GM19023 (cell line): Measurements from ENCODE around the gene COL5A3.
"Not testable (repeated sequence)": the region's sequence is repeated elsewhere in the genome, so short reads cannot be mapped to it uniquely, and the experiment has no call there.

Experiments
- ATAC-seq: cut with Tn5 transposase; IDR thresholded peaks from one replicate; pipeline ENCODE4 v1.9.1; 2021; ENCODE audit warnings: mild to moderate bottlenecking, moderate library complexity; ENCODE audit not compliant: unreplicated experiment

COL5A3 gene

GRCh38 chr19:9940778-9941177 lies 69.5 kb downstream of the COL5A3 start:
- ATAC-seq = no peak

- no peak for ATAC-seq
These were observed 70.9 kb downstream of the COL5A3 start for GRCh38 chr19:9939301-9939913.

GRCh38 chr19:9937001-9937411 lies 73.3 kb downstream of the COL5A3 start:
- ATAC-seq = no peak

GRCh38 chr19:9936326-9937000 lies 73.8 kb downstream of the COL5A3 start, which contains the start of gene OLFM2:
TSS of gene OLFM2 (minus strand) at chr19:9936515. CDS start at chr19:9936366, 149 bp downstream.
- no peak for ATAC-seq

GRCh38 chr19:9935506-9936325 lies 74.6 kb downstream of the COL5A3 start:
- ATAC-seq = no peak

- no peak for ATAC-seq
These were observed 76.0 kb downstream of the COL5A3 start for GRCh38 chr19:9934132-9934950.

- no peak for ATAC-seq
These were observed 77.5 kb downstream of the COL5A3 start for GRCh38 chr19:9932835-9933234.

- ATAC-seq = no peak
These were observed 78.7 kb downstream of the COL5A3 start for GRCh38 chr19:9931629-9932028.

GRCh38 chr19:9923440-9923839 lies 86.9 kb downstream of the COL5A3 start:
- no peak for ATAC-seq

GRCh38 chr19:9922782-9923379 lies 87.4 kb downstream of the COL5A3 start:
- not testable (repeated sequence) for ATAC-seq

- ATAC-seq = no peak
These were observed 93.0 kb downstream of the COL5A3 start for GRCh38 chr19:9917321-9917720.

GRCh38 chr19:9916719-9917118 lies 93.6 kb downstream of the COL5A3 start:
- no peak for ATAC-seq

GRCh38 chr19:9914315-9915207 lies 95.7 kb downstream of the COL5A3 start:
- no peak for ATAC-seq

GRCh38 chr19:9914001-9914314 lies 96.3 kb downstream of the COL5A3 start:
- ATAC-seq = no peak

- no peak for ATAC-seq
These were observed 96.9 kb downstream of the COL5A3 start for GRCh38 chr19:9913237-9914000.

GRCh38 chr19:9912551-9913236 lies 97.6 kb downstream of the COL5A3 start:
- ATAC-seq = no peak

GRCh38 chr19:9911524-9912185 lies 98.6 kb downstream of the COL5A3 start:
- ATAC-seq = no peak

- ATAC-seq = no peak
These were observed 99.7 kb downstream of the COL5A3 start for GRCh38 chr19:9910625-9911024.
